IPS-20b (cell line): ENCODE measurements around the gene ZNF439.
"Not testable (repeated sequence)": the region's sequence is repeated elsewhere in the genome, so short reads cannot be mapped to it uniquely, and the experiment has no call there.

Experiments
- H3K27ac ChIP-seq: one replicate; pipeline ENCODE4 v1.5.1; 2013; ENCODE audit warnings: low read length
- H3K27me3 ChIP-seq: 2 replicates; pipeline ENCODE4 v1.6.1; 2013; ENCODE audit warnings: mild to moderate bottlenecking, low read length, inconsistent platforms; ENCODE audit not compliant: insufficient read depth
- H3K36me3 ChIP-seq: 2 replicates; pipeline ENCODE4 v1.6.1; 2013; ENCODE audit warnings: low read depth, mild to moderate bottlenecking, inconsistent platforms, low read length, moderate library complexity; ENCODE audit not compliant: insufficient read depth
- H3K4me1 ChIP-seq: 2 replicates; pipeline ENCODE4 v1.6.1; 2013; ENCODE audit warnings: mild to moderate bottlenecking, control low read depth, inconsistent platforms, low read length, moderate library complexity; ENCODE audit not compliant: insufficient read depth
- H3K4me3 ChIP-seq: 2 replicates; pipeline ENCODE4 v1.5.1; 2013; ENCODE audit warnings: mild to moderate bottlenecking, low read length, inconsistent platforms
- H3K9ac ChIP-seq: 2 replicates; pipeline ENCODE4 v1.6.1; 2013; ENCODE audit warnings: low read depth, mild to moderate bottlenecking, inconsistent platforms, low read length, moderate library complexity
- H3K9me3 ChIP-seq: 2 replicates; pipeline ENCODE4 v1.6.1; 2013; ENCODE audit warnings: mild to moderate bottlenecking, low read depth, low read length, inconsistent platforms; ENCODE audit not compliant: insufficient read depth

The ZNF439 gene

GRCh38 chr19:11873762-11874161 is 25.2 kb downstream of the ZNF439 start:
- H3K4me1 ChIP-seq: no peaks in the 10 kb centered on the region
- H3K4me3 ChIP-seq: no peak overlapping the region
- no peak overlapping the region for H3K9ac ChIP-seq
- H3K36me3 ChIP-seq: no peaks in the 10 kb centered on the region
- H3K27me3 ChIP-seq: no peaks in the 10 kb centered on the region
- peaks cover 40% of the 10 kb centered on the region for H3K9me3 ChIP-seq
- no peak overlapping the region for H3K27ac ChIP-seq

- H3K27ac ChIP-seq, H3K27me3 ChIP-seq, H3K4me3 ChIP-seq, H3K4me1 ChIP-seq, H3K36me3 ChIP-seq, H3K9me3 ChIP-seq, H3K9ac ChIP-seq: not testable (repeated sequence)
Measured at GRCh38 chr19:11879687-11880266, 31.3 kb downstream of the ZNF439 start.

DNA sequence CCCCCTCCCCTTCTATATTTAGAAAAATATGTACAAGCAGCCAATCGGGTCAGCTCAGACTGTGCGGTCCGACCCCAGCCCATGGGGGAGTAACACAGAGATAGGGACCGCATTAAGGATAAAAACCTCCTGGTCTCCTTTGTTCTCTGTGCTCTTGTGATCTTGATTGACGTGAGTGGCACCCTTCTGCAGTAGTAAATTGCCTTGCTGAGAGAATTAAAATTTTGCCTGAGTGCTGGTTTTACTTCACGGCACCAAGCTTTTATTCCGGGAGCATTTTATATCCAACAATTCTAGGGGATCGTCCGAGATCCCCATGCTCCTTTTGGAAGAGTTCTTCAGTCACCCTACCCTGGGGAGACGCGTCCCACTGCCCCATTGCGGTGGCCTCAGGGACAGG is 32.1 kb downstream of the ZNF439 start:
- no peak overlapping the region for H3K9ac ChIP-seq
- H3K4me3 ChIP-seq: no peak overlapping the region
- H3K4me1 ChIP-seq: no peaks in the 10 kb centered on the region
- H3K9me3 ChIP-seq: peaks cover 6% of the 10 kb centered on the region; the same call in 1 of the 2 replicates
- H3K27ac ChIP-seq: no peak overlapping the region
- H3K27me3 ChIP-seq: no peaks in the 10 kb centered on the region
- H3K36me3 ChIP-seq: no peaks in the 10 kb centered on the region

GRCh38 chr19:11881151-11881800 is 32.8 kb downstream of the ZNF439 start:
- Histone ChIP-seq H3K27me3 (no peaks in the 10 kb centered on the region), H3K4me3 (no peak overlapping the region), H3K9me3 (peaks cover 6% of the 10 kb centered on the region; the same call in 1 of the 2 replicates), H3K27ac (no peak overlapping the region), H3K4me1 (no peaks in the 10 kb centered on the region), H3K36me3 (no peaks in the 10 kb centered on the region), H3K9ac (no peak overlapping the region)

- H3K27me3 ChIP-seq: no peaks in the 10 kb centered on the region
- no peak overlapping the region for H3K9ac ChIP-seq
- H3K4me1 ChIP-seq: peaks cover 4% of the 10 kb centered on the region; the same call in 1 of the 2 replicates
- H3K27ac ChIP-seq: no peak overlapping the region
- 0 out of 2 replicates have a peak, but pooled peaks cover 6% of the 10 kb centered on the region for H3K9me3 ChIP-seq
- H3K4me3 ChIP-seq: no peak overlapping the region
- H3K36me3 ChIP-seq: no peaks in the 10 kb centered on the region
Measured at GRCh38 chr19:11882606-11883005, 34.1 kb downstream of the ZNF439 start.

DNA sequence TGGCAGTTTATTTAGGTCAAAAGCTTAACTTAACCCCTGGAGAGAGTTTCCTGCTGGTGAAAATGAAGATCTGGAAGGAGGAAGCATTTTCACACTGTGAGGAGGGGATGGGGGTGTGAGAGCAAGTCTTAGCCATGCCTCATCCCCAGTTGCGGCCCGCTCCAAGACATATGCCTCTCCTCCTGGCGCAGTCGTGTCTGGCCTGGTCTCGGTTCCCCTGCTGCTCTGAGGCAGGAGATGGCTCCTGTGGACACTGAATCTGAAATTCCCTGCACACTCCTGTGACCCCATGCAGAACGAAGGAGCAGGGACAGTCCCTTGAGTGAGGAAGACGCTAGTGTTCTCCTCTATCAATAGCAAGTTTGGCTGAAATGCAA is 38.7 kb downstream of the ZNF439 start:
- Histone ChIP-seq H3K9ac (peak overlapping the region; percentile 40; the same call in 1 of the 2 replicates), H3K9me3 (no peaks in the 10 kb centered on the region), H3K27me3 (no peaks in the 10 kb centered on the region), H3K4me1 (peaks cover 8% of the 10 kb centered on the region; the same call in 1 of the 2 replicates), H3K4me3 (peak overlapping the region; percentile 88), H3K27ac (no peak overlapping the region), H3K36me3 (peaks cover 5% of the 10 kb centered on the region)

- Histone ChIP-seq H3K4me1 (peaks cover 8% of the 10 kb centered on the region; the same call in 1 of the 2 replicates), H3K36me3 (peaks cover 9% of the 10 kb centered on the region), H3K27me3 (no peaks in the 10 kb centered on the region), H3K27ac (peak within 1 kb of the TSS; percentile 74), H3K9ac (peak within 1 kb of the TSS; percentile 86), H3K4me3 (peak within 1 kb of the TSS; percentile 88), H3K9me3 (peaks cover 4% of the 10 kb centered on the region; the same call in 1 of the 2 replicates)
Measured at GRCh38 chr19:11887611-11888531, 39.3 kb downstream of the ZNF439 start, which contains the start of gene ZNF69. Gene ZNF69 (plus strand): TSS chr19:11887782. CDS start chr19:11887924, 142 bp downstream.

- Histone ChIP-seq H3K4me3 (peak overlapping the region; percentile 88; the same call in 1 of the 2 replicates), H3K36me3 (peaks cover 28% of the 10 kb centered on the region), H3K9ac (peak overlapping the region; percentile 60; the same call in 1 of the 2 replicates), H3K9me3 (peaks cover 22% of the 10 kb centered on the region)
- H3K27me3 ChIP-seq, H3K4me1 ChIP-seq, H3K27ac ChIP-seq: not testable (repeated sequence)
Measured at GRCh38 chr19:11889901-11890300, 41.4 kb downstream of the ZNF439 start.

GRCh38 chr19:11890634-11891033 is 42.1 kb downstream of the ZNF439 start:
- peaks cover 29% of the 10 kb centered on the region for H3K9me3 ChIP-seq
- peaks cover 8% of the 10 kb centered on the region; the same call in 1 of the 2 replicates for H3K4me1 ChIP-seq

GRCh38 chr19:11894851-11895250 is 46.3 kb downstream of the ZNF439 start:
- Histone ChIP-seq H3K9ac (no peak overlapping the region), H3K36me3 (peaks cover 38% of the 10 kb centered on the region), H3K27me3 (no peaks in the 10 kb centered on the region), H3K9me3 (peaks cover 57% of the 10 kb centered on the region), H3K4me3 (no peak overlapping the region), H3K27ac (no peak overlapping the region), H3K4me1 (peaks cover 4% of the 10 kb centered on the region; the same call in 1 of the 2 replicates)

More at GRCh38 chr19:11890634-11891033, 42.1 kb downstream of the ZNF439 start:
- Histone ChIP-seq H3K27me3 (no peaks in the 10 kb centered on the region), H3K27ac (no peak overlapping the region), H3K36me3 (peaks cover 35% of the 10 kb centered on the region), H3K9ac (peak overlapping the region; percentile 60; the same call in 1 of the 2 replicates), H3K4me3 (peak overlapping the region; percentile 88; the same call in 1 of the 2 replicates)

DNA sequence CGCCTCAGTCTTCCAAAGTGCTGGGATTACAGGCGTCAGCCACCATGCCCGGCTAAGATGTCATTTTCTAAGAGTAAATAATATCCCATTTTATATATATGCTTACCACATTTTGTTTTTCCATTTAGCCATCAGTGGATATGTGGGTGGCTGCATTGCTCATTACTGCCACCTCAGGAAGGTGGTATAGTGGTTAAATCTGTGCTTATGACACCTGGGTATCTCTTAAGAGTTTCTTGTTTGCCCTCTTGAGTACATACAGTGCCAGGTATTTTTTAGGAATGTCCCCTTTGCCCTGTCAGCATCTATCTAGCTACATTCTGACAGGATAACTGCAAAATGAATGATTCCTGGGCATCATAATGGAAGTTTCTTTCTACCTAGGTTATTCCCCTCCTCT is 53.7 kb downstream of the ZNF439 start:
- peaks cover 53% of the 10 kb centered on the region for H3K36me3 ChIP-seq
- H3K27me3 ChIP-seq: no peaks in the 10 kb centered on the region
- H3K9me3 ChIP-seq: peaks cover 92% of the 10 kb centered on the region
- H3K4me3 ChIP-seq: no peak overlapping the region
- no peak overlapping the region for H3K27ac ChIP-seq
- no peaks in the 10 kb centered on the region for H3K4me1 ChIP-seq
- H3K9ac ChIP-seq: no peak overlapping the region
